Erythroblast (primary cell): ENCODE results near the gene SORL1.

Experiments
- GATA1 ChIP-seq: IDR thresholded peaks from 2 replicates; pipeline ENCODE4 v1.6.1; 2011; ENCODE audit warnings: low read depth, mild to moderate bottlenecking, control low read depth, low read length, moderate library complexity
- POLR2A ChIP-seq: IDR thresholded peaks from 2 replicates; pipeline ENCODE4 v1.6.1; 2011; ENCODE audit warnings: mild to moderate bottlenecking, low read length

DNA sequence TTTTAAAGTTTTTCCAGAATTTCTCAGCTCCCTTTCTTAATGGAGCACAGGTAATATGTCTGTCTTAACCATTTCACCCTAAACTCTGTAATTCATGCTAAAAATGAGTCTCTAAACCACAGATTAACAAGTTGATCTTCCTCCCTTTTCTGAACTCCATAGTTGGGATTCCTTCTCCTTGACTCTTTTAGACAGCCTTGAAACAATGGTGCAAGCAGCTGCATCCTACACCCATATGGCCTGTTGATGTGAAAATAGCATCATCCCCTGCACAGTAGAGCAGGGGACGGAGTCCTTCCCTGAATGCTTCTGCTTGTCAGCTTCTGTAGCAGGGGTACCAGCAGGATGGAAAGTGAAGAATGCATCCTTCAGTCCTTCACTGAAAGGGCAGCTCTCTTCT lies 193.5 kb downstream of the SORL1 start:
- no peak for TF ChIP-seq POLR2A
- TF ChIP-seq GATA1, result no peak
